Mesothelial cell of epicardium (in vitro differentiated cells): ENCODE data around the gene KLHDC10. TPM values are rescaled to one million over a fixed set of nuclear protein-coding genes. Genes with fewer than 3 reads are reported as not detected.

Source experiments
- DNase-seq, 2 experiments: peaks; one replicate each; pipeline ENCODE4 v3.0.0; 2021; ENCODE audit warnings: low spot score in 2 of 2; ENCODE audit not compliant: unreplicated experiment in 2 of 2
- H3K27ac Mint-ChIP-seq: 2 replicates; pipeline ENCODE4 v1.8.0; 2021; ENCODE audit warnings: mixed read lengths
- H3K27me3 Mint-ChIP-seq: 2 replicates; pipeline ENCODE4 v1.8.0; 2021; ENCODE audit warnings: low read depth, mixed read lengths
- H3K36me3 Mint-ChIP-seq: 2 replicates; pipeline ENCODE4 v1.8.0; 2021; ENCODE audit warnings: mixed read lengths
- H3K4me1 Mint-ChIP-seq: 2 replicates; pipeline ENCODE4 v1.8.0; 2021; ENCODE audit warnings: mixed read lengths
- H3K4me3 Mint-ChIP-seq: 2 replicates; pipeline ENCODE4 v1.8.0; 2021; ENCODE audit warnings: mild to moderate bottlenecking, moderate library complexity, mixed read lengths
- H3K9me3 Mint-ChIP-seq: 2 replicates; pipeline ENCODE4 v1.8.0; 2021; ENCODE audit warnings: mixed read lengths
- CTCF ChIP-seq: fragments of 200-600 bp; sonication (generic); IDR thresholded peaks from one replicate; pipeline ENCODE4 v1.5.0; 2021; ENCODE audit warnings: antibody characterized with exemption; ENCODE audit not compliant: unreplicated experiment
- total RNA-seq: library from RNA; stranded (reverse); gene quantifications from 3 replicates; pipeline ENCODE4 v1.2.1, GENCODE V29; 2021

KLHDC10 gene
- total RNA-seq, 1 donor from 2014 or later: 45.9 TPM

- H3K9me3 Mint-ChIP-seq: peaks cover 4% of the 10 kb centered on the region
- TF ChIP-seq CTCF: no peak
- no peaks in the 10 kb centered on the region for H3K27me3 Mint-ChIP-seq
- peaks cover 9% of the 10 kb centered on the region for H3K36me3 Mint-ChIP-seq
- no peak overlapping the region for H3K4me3 Mint-ChIP-seq
- DNase-seq: no peak
- H3K27ac Mint-ChIP-seq: no peak overlapping the region
- H3K4me1 Mint-ChIP-seq: peaks cover 18% of the 10 kb centered on the region
These were observed 81.5 kb downstream of the KLHDC10 start for GRCh38 chr7:130151591-130152492.

GRCh38 chr7:130152493-130153210, 82.3 kb downstream of the KLHDC10 start:
- TF ChIP-seq CTCF: no peak
- no peak overlapping the region for H3K4me3 Mint-ChIP-seq
- H3K27ac Mint-ChIP-seq: no peak overlapping the region
- H3K9me3 Mint-ChIP-seq: peaks cover 4% of the 10 kb centered on the region
- H3K36me3 Mint-ChIP-seq: peaks cover 16% of the 10 kb centered on the region
- H3K4me1 Mint-ChIP-seq: peaks cover 18% of the 10 kb centered on the region
- H3K27me3 Mint-ChIP-seq: no peaks in the 10 kb centered on the region
- DNase-seq: no peak

- no peak for TF ChIP-seq CTCF
- peaks cover 23% of the 10 kb centered on the region for H3K36me3 Mint-ChIP-seq
- peaks cover 13% of the 10 kb centered on the region for H3K4me1 Mint-ChIP-seq
- no peak for DNase-seq
- H3K27ac Mint-ChIP-seq: peak overlapping the region; percentile 21
- H3K9me3 Mint-ChIP-seq: peaks cover 4% of the 10 kb centered on the region
- no peaks in the 10 kb centered on the region for H3K27me3 Mint-ChIP-seq
- no peak overlapping the region for H3K4me3 Mint-ChIP-seq
These were observed 83.0 kb downstream of the KLHDC10 start for GRCh38 chr7:130153211-130153908.

GRCh38 chr7:130154131-130154500, 83.8 kb downstream of the KLHDC10 start:
- peak overlapping the region; percentile 21 for H3K27ac Mint-ChIP-seq
- peaks cover 7% of the 10 kb centered on the region for H3K9me3 Mint-ChIP-seq
- no peak overlapping the region for H3K4me3 Mint-ChIP-seq
- H3K36me3 Mint-ChIP-seq: peaks cover 27% of the 10 kb centered on the region
- TF ChIP-seq CTCF: no peak
- DNase-seq: no peak
- no peaks in the 10 kb centered on the region for H3K27me3 Mint-ChIP-seq
- peaks cover 9% of the 10 kb centered on the region for H3K4me1 Mint-ChIP-seq

- no peak overlapping the region for H3K27ac Mint-ChIP-seq
- no peak for TF ChIP-seq CTCF
- H3K4me3 Mint-ChIP-seq: no peak overlapping the region
- no peaks in the 10 kb centered on the region for H3K27me3 Mint-ChIP-seq
- H3K9me3 Mint-ChIP-seq: peaks cover 10% of the 10 kb centered on the region
- peaks cover 32% of the 10 kb centered on the region for H3K36me3 Mint-ChIP-seq
- H3K4me1 Mint-ChIP-seq: peaks cover 5% of the 10 kb centered on the region
- DNase-seq: no peak
These were observed 84.4 kb downstream of the KLHDC10 start for GRCh38 chr7:130154501-130155317.
